ENCODE measurements around the gene RBM34.
"Not testable (repeated sequence)": the region's sequence is repeated elsewhere in the genome, so short reads cannot be mapped to it uniquely, and the experiment has no call there.

RBM34 gene, protein sequence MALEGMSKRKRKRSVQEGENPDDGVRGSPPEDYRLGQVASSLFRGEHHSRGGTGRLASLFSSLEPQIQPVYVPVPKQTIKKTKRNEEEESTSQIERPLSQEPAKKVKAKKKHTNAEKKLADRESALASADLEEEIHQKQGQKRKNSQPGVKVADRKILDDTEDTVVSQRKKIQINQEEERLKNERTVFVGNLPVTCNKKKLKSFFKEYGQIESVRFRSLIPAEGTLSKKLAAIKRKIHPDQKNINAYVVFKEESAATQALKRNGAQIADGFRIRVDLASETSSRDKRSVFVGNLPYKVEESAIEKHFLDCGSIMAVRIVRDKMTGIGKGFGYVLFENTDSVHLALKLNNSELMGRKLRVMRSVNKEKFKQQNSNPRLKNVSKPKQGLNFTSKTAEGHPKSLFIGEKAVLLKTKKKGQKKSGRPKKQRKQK

DNA sequence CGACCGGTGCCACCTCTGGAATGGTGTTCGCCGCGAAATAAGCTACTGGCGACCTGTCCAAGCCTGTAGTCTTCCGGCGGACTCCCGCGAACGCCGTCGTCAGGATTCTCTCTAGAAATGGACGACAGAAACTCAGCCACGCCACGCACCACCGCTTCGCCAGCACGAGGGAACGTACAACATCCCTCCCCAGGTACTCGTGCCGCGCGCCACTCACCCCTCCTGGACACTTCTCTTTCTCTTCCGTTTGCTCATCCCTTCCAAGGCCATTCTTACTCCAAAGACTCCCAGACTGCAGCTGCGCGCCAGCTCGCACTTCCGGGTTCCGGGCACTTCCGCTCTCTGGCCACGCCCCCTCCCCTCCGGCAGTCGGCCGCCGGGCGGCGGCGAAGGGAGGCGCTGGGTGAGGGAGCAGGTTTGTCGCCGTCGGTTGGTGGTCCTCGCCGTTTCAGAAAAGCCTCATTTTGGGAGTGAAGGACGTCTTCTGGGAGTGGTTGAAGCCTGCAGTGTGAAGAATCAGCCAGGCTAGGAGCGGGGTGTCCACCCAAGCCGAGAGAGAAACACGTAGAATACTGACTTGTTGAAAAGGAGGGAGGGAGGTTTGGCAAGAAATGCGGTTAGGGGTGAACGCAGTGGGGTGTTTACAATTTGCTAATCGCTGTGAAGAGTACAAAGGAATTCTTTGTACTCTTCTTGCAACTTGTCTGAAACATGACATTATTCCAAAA, at the start of gene RBM34:
RBM34 (minus strand) TSS at position 294 of the 728 bp plus-strand sequence; CDS start at position 270, 24 bp downstream.
- DNase-seq = peak; percentile 91

DNA sequence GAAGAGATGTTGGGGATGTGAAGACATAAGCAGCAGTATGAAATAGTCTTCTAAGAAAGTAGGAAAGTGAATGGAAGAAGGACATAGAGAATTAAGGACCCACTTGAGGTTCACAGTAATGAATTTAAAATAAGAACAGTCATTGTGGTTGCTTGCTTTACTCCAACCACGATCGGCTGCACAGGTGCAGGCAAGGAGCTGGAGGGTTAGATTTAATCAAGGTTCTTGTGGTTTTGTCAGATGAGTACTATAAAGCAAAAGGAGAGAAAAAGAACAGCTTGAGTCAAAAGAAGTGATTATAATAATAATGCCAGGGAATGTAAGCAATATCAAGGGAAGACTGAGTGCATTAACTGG, 46.1 kb upstream of the RBM34 start:
- peak; percentile 49 for DNase-seq

DNA sequence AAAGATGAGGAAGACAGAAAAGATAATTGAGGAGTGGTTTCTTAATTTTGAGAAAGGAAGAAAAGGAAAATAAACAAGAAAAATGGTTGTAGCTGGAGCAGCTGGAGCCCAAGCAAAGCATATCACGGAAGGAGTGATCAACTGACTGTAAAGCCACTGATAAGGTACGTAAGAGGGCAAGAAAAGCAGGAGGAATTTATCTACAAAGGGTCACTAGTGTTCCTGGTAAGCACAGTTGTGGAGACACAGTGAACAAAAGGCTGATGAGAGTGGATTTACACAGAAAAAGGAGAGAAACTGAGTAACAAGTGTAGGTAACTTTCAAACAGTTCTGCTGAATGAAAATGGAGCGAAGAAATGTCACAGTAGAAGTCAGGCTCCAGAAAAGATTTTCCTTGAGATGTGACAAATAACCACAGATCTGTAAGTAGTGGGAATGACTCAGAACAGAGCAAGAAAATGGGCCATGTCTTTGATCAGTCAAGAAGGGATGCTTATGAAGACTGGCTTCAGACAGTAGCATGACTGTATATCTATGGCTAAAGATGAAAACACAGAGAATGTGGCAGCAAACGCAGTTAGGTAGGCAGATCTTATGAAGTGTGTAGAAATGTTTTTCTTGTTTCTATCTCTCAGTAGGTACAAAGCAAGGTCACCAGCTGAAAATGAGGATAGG, 45.6 kb upstream of the RBM34 start:
- peak; percentile 30 for DNase-seq

DNA sequence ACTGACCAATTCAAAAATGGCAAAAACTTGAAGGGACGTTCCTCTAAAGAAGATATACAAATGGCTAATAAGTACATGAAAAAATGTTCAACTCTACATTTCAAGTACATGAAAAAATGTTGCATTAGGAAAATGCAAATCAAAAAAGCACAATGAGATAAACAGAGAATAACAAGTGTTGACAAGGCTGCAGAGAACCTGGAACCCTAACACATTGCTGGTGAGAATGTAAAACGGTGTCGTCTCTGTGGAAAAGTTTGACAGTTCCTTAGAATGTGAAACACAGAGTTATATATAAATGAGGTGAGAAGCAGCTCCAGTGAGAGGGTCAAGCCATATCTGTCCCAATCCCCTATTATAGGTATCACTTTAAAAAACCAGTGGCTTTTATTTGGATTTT, 44.6 kb upstream of the RBM34 start:
- no peak for DNase-seq

DNA sequence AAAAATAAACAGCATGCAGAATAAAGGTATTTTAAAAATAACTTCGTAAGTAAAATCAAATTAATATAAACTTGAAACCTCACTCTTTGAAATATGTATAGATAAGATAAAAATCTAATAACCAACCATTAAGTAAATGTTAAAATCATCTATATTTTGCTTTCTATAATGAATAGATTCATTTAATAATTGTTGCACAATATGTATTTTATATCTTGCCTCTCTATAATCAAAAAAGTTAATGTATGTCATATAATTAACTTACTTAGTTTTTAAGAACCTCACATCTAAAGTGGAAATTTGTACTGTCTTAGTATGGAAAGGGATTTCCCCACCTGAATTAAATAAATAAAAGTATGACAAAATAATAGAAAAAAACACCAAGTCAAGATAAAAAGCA, 42.4 kb upstream of the RBM34 start:
- DNase-seq = no peak

DNA sequence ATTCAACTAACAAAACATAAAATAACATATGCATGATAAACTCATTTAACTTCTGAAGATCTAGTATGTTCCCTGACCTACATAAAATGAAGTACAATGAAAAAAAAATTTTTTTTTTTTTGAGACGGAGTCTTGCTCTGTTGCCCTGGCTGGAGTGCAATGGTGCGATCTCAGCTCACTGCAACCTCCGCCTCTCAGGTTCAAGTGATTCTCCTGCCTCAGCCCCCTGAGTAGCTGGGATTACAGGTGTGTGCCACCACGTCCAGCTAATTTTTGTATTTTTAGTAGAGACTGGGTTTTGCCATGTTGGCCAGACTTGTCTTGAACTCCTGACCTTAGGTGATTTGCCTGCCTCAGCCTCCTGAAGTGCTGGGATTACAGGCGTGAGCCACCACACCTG, 41.4 kb upstream of the RBM34 start:
- DNase-seq = not testable (repeated sequence)

DNA sequence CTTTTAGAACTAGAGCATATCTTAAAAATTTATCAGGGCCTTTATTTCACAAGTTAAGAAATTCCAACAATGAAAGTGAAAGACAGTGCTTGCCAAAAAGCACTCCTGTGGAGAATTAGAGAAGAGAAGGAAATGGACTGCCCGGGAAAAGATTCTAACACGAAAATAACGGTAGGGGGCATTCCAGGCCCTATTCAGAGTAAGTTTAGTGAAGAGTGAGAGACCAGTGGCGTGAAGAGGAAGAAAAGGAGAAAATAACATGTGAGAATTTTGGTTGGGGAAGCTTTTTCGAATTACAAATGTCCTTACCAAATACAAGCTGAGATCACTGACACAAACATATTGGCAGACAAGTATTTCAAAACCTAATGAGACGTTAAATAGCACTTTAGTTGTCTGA, 38.4 kb upstream of the RBM34 start:
- no peak for DNase-seq

DNA sequence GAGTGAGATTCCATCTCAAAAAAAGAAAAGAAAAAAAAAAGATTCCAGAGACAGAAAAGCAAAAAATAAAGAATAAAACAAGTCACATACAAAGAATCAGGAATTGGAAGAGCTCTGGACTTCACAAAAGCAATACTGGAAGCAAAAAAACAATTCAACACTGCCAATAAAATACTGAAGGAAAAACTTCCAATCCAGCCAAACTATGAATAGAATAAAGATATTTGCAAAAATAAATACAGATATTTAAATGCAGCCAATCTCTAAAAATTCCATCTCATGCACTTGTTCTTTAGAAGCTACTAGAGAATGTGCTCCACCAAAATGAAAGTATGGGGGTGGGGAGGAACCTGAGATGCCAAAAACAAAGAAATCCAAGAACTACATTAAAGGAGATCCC, 29.4 kb upstream of the RBM34 start:
- DNase-seq = no peak

DNA sequence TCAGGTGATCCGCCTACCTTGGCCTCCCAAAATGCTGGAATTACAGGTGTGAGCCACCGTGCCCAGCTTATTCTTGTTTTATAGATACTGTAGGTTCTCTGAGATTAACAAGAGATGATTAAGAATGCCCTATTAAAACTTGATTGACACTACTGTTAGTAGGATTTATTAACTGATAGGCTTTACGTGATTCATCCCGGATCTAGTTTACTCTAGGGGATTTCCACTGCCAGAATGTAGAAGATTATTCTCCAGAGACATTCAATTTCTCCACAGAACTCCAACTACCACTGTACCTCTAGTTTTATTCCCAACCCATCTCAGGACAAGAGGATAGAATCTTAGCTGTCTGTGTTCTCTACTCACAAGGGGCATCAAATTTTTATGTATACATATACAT, 26.3 kb upstream of the RBM34 start:
- DNase-seq = no peak

DNA sequence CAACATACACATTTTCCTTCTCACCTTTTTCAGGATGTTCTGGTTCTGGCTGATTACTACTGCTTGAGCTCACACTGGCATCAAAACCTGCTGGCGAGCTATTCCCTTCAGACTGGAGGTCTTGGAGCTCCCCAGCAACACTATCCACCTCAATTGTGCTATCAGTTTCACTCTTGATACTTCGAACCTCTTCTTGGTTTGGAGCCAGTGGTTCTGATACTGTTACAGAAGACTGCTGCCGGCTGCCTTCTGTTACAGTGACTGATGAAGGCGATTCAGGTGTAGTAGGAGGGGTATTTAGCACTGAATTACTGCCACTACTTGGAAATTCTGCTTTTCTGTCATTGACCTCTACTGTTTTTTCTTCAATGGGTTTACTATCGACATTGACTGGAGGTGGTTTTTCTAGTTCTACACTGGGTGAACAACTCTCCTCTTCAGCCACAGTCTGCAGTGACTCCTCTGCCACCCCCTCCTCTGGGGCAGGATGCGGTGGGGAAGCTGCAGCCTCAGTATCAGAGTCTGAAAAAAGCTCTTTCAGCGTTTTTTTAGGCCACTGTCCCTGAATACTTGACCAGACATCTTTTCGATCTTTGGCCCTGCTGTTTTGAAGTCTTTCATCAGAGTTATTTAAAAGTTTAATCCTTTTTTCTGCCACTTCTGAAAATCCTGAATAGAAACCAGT, 20.7 kb upstream of the RBM34 start:
- DNase-seq = no peak

DNA sequence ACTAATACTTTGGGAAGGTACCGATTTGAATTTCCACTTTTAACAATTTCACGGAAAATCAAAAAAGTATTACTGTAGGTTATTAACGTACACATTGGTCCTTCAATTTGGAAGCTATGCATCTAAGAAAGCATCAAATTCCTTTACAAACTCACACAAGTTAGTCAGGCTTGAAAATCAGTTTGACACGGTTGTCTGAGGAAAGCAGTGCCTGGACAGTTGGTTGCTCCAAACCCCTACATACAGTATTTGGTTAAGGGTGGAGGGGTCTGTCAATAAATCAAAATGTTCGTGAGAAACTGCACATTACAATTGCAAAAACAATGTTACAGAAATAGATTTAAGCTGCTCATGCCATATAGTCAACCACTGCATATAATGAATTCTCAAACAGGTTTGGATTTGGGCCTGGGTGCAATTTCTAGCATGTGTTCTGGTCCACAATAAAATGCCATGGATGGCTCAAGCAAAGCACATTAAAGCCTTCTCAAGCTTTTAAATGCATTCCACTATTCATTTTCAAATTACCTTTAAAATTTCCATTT, 19.9 kb upstream of the RBM34 start:
- DNase-seq = no peak

DNA sequence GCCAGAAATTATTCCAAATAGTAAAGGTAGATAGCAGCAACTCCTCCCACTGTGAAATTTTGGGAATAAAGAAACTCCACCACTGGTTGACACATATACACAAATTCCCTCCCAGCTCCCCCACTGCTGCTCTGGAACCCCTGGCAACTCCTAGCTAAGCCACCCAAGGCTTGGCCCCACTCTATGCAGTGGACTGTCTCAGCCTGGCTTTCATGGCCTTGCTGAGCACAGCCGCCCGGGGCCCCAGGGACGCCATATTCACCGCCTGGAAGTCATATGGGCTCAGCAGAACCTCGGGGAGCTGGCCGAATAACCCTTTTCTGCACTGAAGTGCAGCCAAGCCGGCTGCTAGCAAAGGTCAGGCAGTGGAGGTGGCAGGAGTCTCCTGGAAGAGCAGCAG, 15.4 kb upstream of the RBM34 start:
- no peak for DNase-seq

DNA sequence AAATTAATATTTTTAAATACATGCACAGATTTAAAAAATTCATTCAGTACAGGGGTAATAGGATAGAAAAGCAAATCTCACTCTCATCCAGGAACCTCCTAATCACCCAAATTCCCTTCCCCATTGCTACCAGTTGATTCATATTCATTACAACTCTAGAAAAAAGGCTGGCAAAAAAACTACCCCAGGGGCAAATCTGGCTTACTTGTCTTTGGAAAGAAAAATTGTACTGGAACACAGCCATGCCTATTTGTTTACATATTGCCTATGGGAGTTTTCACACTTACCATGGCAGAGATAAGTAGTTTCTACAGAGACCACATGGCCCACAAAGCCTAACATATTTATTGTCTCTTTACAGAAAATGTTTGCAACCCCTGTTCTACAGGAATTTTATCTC, 8.9 kb upstream of the RBM34 start:
- DNase-seq = no peak

DNA sequence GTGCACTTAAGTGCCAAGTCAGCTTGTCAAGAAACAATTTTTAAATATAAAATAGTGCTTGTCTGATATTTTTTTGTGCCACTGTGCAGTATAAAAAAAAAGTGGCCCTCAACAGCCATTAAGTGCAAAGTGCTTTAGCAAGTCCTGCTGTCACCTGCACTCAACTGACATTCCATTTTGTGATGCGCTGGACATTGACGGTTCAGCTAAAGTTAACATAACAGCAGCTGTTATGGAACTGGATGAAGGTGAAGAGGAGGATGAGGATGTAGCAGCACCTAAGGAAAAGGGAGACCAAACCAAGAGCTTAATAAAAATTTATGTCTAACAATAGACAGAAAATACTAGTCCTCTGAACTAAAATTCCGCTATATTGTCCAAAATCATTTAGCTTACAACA, 7.3 kb upstream of the RBM34 start:
- no peak for DNase-seq

DNA sequence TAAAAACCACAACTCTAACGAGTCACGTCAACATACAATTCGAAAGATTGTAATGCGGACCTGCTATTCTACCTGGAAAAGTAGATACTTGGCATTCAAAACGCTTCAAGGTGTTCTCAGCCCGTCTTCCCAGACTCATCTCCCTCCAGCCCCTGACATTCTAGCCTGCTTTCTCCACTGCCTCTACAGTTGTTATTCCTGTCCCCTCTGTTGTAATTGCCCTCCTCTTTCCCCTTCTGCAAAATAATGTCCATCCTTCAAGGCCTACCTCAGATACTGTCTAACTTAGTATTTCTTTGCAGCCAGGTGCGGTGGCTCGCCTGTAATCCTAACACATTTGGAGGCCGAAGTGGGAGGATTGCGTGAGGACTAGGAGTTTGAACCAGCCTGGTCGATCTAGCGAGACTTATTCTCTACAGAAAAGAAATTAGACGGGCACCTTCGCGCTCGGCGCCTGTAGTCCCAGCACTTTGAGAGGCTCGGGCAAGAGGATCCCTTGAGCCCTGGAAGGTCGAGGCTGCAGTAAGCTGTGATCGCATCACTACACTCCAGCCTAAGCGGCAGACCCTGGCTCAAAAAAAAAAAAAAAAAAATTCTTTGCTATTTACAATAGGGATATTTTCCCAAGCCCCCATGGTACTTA, 756 bp upstream of the RBM34 start:
- DNase-seq = no peak

DNA sequence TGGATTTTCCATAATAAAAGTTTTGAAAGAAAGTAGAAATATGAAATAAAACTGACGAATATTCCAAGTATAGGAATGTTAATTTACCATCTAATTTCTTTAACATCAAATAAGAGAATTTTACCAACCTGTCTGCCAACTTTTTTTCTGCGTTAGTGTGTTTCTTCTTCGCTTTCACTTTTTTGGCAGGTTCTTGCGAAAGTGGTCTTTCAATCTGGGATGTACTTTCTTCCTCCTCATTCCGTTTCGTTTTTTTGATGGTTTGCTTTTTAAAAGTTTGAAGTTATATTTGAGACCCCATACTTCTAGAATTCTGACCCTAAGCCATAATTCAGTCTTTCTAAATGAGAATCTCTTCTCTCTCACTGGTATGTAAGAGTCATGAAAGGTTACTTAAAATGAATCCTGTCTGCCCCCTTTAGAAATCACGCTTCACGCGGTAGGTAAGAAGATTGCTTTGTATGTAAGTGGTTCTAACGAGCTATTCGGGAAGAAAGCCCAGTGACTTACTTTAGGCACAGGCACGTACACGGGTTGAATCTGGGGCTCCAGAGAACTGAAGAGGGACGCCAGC, 580 bp downstream of the RBM34 start:
- peak; percentile 63 for DNase-seq

DNA sequence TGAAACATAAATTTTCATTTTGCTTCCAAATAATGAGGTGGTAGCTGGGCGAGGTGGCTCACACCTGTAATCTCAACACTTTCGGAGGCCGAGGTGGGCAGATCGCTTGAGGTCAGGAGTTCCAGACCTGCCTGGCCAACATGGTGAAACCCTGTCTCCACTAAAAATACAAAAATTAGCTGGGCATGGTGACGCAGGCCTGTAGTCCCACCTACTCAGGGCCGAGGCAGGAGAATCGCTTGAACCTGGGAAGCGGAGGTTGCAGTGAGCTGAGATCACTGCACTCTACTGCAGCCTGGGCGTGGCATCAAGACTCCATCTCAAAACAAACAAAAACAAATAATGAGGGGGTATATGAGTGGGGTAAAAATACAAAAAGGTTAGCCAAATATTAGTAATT, 1.1 kb downstream of the RBM34 start:
- DNase-seq = not testable (repeated sequence)

DNA sequence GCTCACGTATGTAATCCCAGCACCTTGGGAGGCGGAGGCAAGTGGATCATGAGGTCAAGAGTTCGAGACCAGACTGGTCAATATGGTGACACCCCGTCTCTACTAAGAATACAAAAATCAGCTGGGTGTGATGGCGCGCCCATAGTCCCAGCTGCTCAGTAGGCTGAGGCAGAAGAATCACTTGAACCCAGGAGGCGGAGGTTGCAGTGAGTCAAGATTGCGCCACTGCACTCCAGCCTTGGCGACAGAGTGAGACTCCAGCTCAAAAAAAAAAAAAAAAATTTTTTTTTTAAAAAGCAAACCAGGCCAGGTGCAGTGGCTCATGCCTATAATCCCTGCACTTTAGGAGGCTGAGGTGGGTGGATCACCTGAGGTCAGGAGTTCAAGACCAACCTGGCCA, 1.8 kb downstream of the RBM34 start:
- not testable (repeated sequence) for DNase-seq

DNA sequence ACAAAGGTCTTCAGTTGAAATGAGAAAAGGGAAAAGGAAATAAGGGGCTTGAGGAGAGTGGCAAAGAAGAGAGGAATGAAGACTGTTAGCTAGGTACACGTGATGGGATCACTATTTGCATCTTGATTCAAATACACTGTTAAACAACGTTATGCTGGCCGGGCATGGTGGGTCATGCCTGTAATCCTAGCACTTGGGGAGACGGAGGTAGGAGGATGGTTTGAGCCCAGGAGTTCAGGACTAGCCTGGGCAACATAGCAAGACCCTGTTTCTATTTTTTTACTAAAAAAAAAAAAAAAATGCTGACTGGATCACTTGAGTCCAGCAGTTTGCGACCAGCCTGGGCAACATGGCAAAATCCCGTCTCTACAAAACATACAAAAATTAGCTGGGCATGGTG, 2.4 kb downstream of the RBM34 start:
- DNase-seq = no peak

DNA sequence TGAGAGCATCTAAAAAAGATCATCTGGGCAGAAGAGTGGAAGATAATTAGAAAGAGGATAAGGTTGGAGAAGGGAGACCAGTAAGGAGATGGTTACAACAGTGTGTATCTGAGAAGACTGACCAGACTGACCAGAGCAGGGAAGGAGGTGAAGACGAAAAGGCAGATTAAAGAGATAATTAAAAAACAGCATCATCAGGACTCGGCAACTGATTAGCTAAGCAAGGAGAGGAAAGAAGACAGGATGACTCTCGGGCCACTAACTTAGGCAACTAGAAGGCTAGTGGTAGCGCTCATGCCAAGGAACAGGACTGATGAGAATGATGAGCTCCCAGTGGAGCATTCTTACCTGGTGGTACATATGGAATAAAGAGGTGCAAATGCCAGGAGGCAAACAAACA, 3.9 kb downstream of the RBM34 start:
- DNase-seq = no peak

DNA sequence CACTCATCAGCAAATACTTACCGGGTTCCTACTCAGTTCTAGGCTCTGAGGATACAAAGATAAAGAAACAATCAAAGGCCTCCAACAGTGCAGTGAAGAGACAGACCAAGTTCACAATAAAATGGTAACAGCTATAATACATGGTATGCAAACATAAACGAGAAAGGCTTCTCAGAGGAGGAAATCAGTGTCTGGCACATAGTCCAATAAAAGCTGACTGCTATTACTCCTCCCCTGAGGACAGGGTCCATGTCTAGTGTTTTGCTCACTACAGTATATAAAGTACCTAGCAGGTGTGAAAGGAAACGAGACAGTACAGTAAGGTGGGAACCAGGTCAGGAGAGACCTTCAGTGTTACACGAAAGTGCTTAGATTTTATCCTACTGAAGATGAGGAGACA, 4.3 kb downstream of the RBM34 start:
- no peak for DNase-seq

DNA sequence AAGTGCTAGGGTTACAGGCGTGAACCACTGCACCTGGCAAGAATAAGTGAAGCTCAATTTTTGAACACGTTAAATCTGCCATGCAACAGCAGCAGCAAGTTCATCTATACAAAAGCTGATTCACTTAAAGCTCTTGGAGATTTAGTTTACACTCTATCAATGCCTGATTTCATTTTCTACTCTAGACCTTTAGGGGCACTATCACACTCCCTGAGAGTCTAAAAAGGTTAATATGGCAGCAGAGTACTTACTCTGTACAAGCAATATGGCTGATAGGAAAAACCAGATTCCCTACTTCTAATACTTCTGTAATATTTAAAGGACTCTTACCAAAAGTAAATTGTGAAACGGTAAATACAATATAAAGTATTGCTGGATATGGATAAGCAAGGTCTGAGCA, 4.8 kb downstream of the RBM34 start:
- DNase-seq = no peak

Measured in CD4-positive, alpha-beta T cell treated with Interleukin-12 subunit alpha and Interleukin-12 subunit beta, for 1 hour (primary cell).